GM21717 (cell line): Measurements from ENCODE around the gene RPL35.
A peak's percentile ranks its signal among the peaks of the same experiment; 100 is the strongest.

Source experiments
- ATAC-seq: cut with Tn5 transposase; IDR thresholded peaks from one replicate; pipeline ENCODE4 v1.9.1; 2021; ENCODE audit warnings: mild to moderate bottlenecking, moderate library complexity; ENCODE audit not compliant: unreplicated experiment

The RPL35 gene

GRCh38 chr9:124877021-124877782 is 15.4 kb upstream of the RPL35 start:
- ATAC-seq, result no peak

GRCh38 chr9:124875501-124875900 is 13.7 kb upstream of the RPL35 start:
- ATAC-seq, result no peak

GRCh38 chr9:124873664-124874063 is 11.9 kb upstream of the RPL35 start:
- ATAC-seq, result no peak

GRCh38 chr9:124871156-124871561 is 9.4 kb upstream of the RPL35 start:
- ATAC-seq, result no peak

- ATAC-seq, result no peak
Observed at GRCh38 chr9:124870723-124871122, 9.0 kb upstream of the RPL35 start.

GRCh38 chr9:124869986-124870560 is 8.3 kb upstream of the RPL35 start:
- ATAC-seq, result peak; percentile 34

GRCh38 chr9:124869466-124869985 is 7.8 kb upstream of the RPL35 start:
- peak; percentile 8 for ATAC-seq

- peak; percentile 48 for ATAC-seq
Observed at GRCh38 chr9:124868511-124869465, 7.0 kb upstream of the RPL35 start.

GRCh38 chr9:124863371-124863871 is 1.7 kb upstream of the RPL35 start:
- ATAC-seq, result no peak

- ATAC-seq, result no peak
Observed at GRCh38 chr9:124860582-124861341, 995 bp downstream of the RPL35 start.

GRCh38 chr9:124859803-124860581 is 1.8 kb downstream of the RPL35 start:
- no peak for ATAC-seq

GRCh38 chr9:124858330-124859046 is 3.3 kb downstream of the RPL35 start:
- ATAC-seq, result no peak

- no peak for ATAC-seq
Observed at GRCh38 chr9:124857533-124858162, 4.1 kb downstream of the RPL35 start.

GRCh38 chr9:124855944-124856765 is 5.6 kb downstream of the RPL35 start:
- ATAC-seq, result no peak

- no peak for ATAC-seq
Observed at GRCh38 chr9:124855566-124855943, 6.2 kb downstream of the RPL35 start.

GRCh38 chr9:124854822-124855221 is 6.9 kb downstream of the RPL35 start:
- no peak for ATAC-seq

GRCh38 chr9:124854161-124854560 is 7.6 kb downstream of the RPL35 start:
- ATAC-seq, result no peak
